Heart left ventricle (tissue), 16 donors: ENCODE measurements around the gene ZBTB21. TPM values are rescaled to one million over a fixed set of nuclear protein-coding genes. Genes with fewer than 3 reads are reported as not detected.

Source experiments
- ATAC-seq, 4 donors: fragments of 200-7000 bp; cut with Tn5 transposase; one replicate each; pipeline ENCODE4 v1.9.1; 2020 to 2022; ENCODE audit warnings: moderate library complexity in 4 of 4, mild to moderate bottlenecking in 3 of 4, moderate number of reproducible peaks in 1 of 4
- DNase-seq, 5 donors: peaks; one replicate each; pipeline ENCODE4 v3.0.0-alpha.2; 2020
- H3K27ac ChIP-seq, 12 donors: fragments of 200-600 bp; sonication (generic) in 4 of 12; one replicate each; pipeline versions ENCODE4 v1.5.0 to v1.8.0; 2016 to 2022; ENCODE audit warnings: mild to moderate bottlenecking in 2 of 12
- H3K27me3 ChIP-seq, 9 donors: fragments of 200-600 bp; sonication (generic) in 2 of 9; one replicate each; pipeline versions ENCODE4 v1.5.1 to v1.8.0; 2016 to 2022; ENCODE audit warnings: mild to moderate bottlenecking in 3 of 9
- H3K36me3 ChIP-seq, 9 donors: fragments of 200-600 bp; sonication (generic) in 2 of 9; one replicate each; pipeline versions ENCODE4 v1.5.0 to v1.8.0; 2018 to 2022; ENCODE audit warnings: mild to moderate bottlenecking in 2 of 9
- H3K4me1 ChIP-seq, 12 donors: fragments of 200-600 bp; sonication (generic) in 4 of 12; one replicate each; pipeline versions ENCODE4 v1.5.0 to v1.8.0; 2016 to 2022; ENCODE audit warnings: mild to moderate bottlenecking in 3 of 12
- H3K4me3 ChIP-seq, 12 donors: fragments of 200-600 bp; sonication (generic) in 4 of 12; one replicate each; pipeline versions ENCODE4 v1.5.0 to v1.8.0; 2017 to 2022; ENCODE audit warnings: mild to moderate bottlenecking in 9 of 12, moderate library complexity in 4 of 12
- H3K9me3 ChIP-seq, 12 donors: fragments of 200-600 bp; sonication (generic) in 4 of 12; one replicate each; pipeline versions ENCODE4 v1.5.0 to v1.8.0; 2016 to 2022; ENCODE audit warnings: mild to moderate bottlenecking in 1 of 12
- CTCF ChIP-seq, 12 donors: fragments of 200-600 bp; sonication (generic) in 4 of 12; IDR thresholded peaks; one replicate each; pipeline versions ENCODE4 v1.5.0 to v1.8.0; 2018 to 2022; ENCODE audit warnings: antibody characterized with exemption in 12 of 12, mild to moderate bottlenecking in 5 of 12
- POLR2A ChIP-seq, 2 donors: fragments of 450-650 bp; IDR thresholded peaks; one replicate each; pipeline ENCODE4 v1.6.1; 2017; ENCODE audit warnings: antibody characterized with exemption in 2 of 2, mild to moderate bottlenecking in 2 of 2, moderate library complexity in 2 of 2
- WGBS, 4 donors: extraction: QIAGEN DNeasy Blood & Tissue Kit in 2 of 4; methylation state at CpG; one replicate each; pipeline versions ENCODE4 v1.1.5 to v1.1.7; 2013 to 2018; 5-methylcytosine and 5-hydroxymethylcytosine counted together
- intact Hi-C, 10 donors: fragments of 100-400 bp; cut with DNase I; formaldehyde crosslinking; loops; one replicate each; pipeline versions ENCODE4 v1.11.1 to v1.14.2; 2022
- polyA plus RNA-seq, 2 donors: library from polyadenylated mRNA; stranded (reverse); fragments of 200-250 nt; gene quantifications; one replicate each; pipeline ENCODE4 v1.2.3, GENCODE V29; 2013
- total RNA-seq, 9 donors: library from RNA; depleted of rRNA in 2 of 9; stranded (reverse); fragments of >200 nt in 2 of 9; fragmentation: NEBNext Ultra II Directional in 3 of 9; extraction: Animal tissue kit (Norgen Biotek cat#: 25700) in 3 of 9; gene quantifications; one replicate each; pipeline versions ENCODE4 v1.1.0 to v1.2.4, GENCODE V29; 2016 to 2023
- donor health status: ischemic (EF 13 %, LVEDD 7.1; RV severe dilation, severe dysfunction).
- donor health status: healthy with polysubstance abuse.
- donor health status: DM: no; HTN: yes; CAD: no.
- donor health status: DM: no; HTN: no; CAD: no.
- donor health status: ischemic (EF 25% LVEDD 6.9; RV normal size, moderate dysfunction).
- donor health status: ischemic (EF 25% LVEDD 5.7; RV mildly dilated, moderate dysfunction).
- donor health status: healthy.
- donor health status: DM: yes; HTN: yes; CAD: no.
- donor health status: ischemic (EF 35%, LVEDD 5.7; RV mildly dilated, moderate dysfunction).
- donor health status: nonischemic (EF 11% LVEDD 7.7; RV severe dilation, severe dysfunction).
- donor health status: DM: yes; HTN: yes; CAD: no.
- donor health status: PGD.
- donor health status: ischemic (EF 29% LVEDD 5.4; RV normal size, mild dysfunction).
- donor health status: nonischemic (EF 23%, LVEDD 6.1; RV moderate dilation, normal function).

Gene ZBTB21
- total and polyA plus RNA-seq, 11 donors: 1.2 to 10.2 (median 6.1) TPM

DNA sequence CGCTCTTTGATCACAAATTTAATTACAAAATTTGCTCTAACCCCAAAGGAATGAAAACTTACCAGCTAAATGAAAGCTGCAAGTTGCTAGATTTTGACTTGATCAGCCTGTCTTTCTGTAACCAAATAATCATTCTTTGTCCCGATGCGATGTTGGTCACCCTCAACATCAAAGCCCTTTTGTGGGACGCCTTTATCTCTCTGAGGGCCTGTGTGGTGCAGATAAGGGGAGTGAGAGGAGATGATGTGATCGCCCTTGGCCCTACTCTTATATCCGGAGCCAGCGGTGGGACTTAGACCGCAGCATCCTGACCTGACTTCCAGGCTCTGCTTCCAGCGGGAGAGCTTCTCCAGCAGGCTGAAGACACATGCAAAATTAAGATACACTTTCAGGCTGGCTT, 41.6 kb upstream of the ZBTB21 start:
- Histone ChIP-seq H3K4me1 (peaks cover 0 to 23% (median 3%) of the 10 kb centered on the region in 12 donors), H3K36me3 (no peaks in the 10 kb centered on the region), H3K4me3 (no peak overlapping the region), H3K9me3 (no peaks in the 10 kb centered on the region), H3K27me3 (no peaks in the 10 kb centered on the region), H3K27ac (no peak overlapping the region)
- peak in 1 of 4 donors; percentile 41 for ATAC-seq
- 33 to 40% (median 37%) methylated on average over 9 of the region's 9 CpGs for WGBS, 4 donors
- intact Hi-C loops: no loop called here
- no peak for TF ChIP-seq CTCF (IDR thresholded peaks at IDR 0.05)
- no peak for TF ChIP-seq POLR2A (IDR thresholded peaks at IDR 0.05)
- DNase-seq: no peak

GRCh38 chr21:42049578-42050430, 39.6 kb upstream of the ZBTB21 start:
- H3K27ac ChIP-seq: no peak overlapping the region
- intact Hi-C loops: loop anchor here in 1 of 10 donors (10.0 kb wide), 1 partner anchor 55 kb away; no protein-coding TSS in a partner anchor

DNA sequence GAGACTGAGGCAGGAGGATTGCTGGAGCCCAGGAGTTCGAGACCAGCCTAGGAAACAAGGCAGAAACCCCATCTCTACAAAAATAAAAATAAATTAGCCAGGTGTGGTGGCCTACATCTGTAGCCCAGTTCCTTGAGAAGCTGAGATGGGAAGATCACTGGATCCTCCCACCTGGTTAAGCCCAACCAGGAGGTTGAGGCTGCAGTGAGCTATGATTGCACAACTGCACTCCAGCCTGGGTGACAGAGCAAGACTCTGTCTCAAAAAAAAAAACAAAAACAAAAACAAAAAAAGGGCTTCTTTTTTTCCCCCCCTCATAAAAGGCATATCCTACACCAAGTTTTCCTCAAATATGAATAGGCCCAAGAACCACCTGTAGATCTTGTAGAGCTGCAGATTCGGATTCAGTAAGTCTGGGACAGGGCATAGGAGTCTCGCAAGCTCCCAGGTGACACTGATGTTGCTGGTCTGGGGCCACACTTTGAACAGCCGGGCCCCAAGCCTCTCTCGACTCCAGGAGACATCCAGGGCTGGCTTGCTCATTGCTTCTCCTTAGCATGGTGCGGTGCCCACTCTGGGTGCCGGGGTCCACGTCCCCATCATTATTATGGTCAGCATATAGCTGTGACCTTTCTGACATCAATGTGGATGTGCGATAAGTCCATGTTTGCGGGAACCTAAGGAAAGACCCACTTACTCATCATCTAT, 38.9 kb upstream of the ZBTB21 start:
- no peak for ATAC-seq

More at GRCh38 chr21:42049578-42050430, 39.6 kb upstream of the ZBTB21 start:
- Histone ChIP-seq H3K4me3 (no peak overlapping the region), H3K4me1 (peaks cover 0 to 18% (median 2%) of the 10 kb centered on the region in 12 donors), H3K27me3 (no peaks in the 10 kb centered on the region), H3K36me3 (no peaks in the 10 kb centered on the region), H3K9me3 (no peaks in the 10 kb centered on the region)
- DNase-seq: no peak
- no peak for TF ChIP-seq CTCF (IDR thresholded peaks at IDR 0.05)
- WGBS, 4 donors: 90 to 95% (median 91%) methylated on average over 16 of the region's 16 CpGs
- no peak for ATAC-seq

More for the DNA sequence above, 38.9 kb upstream of the ZBTB21 start:
- Histone ChIP-seq H3K27ac (no peak overlapping the region), H3K27me3 (no peaks in the 10 kb centered on the region), H3K36me3 (no peaks in the 10 kb centered on the region), H3K9me3 (no peaks in the 10 kb centered on the region), H3K4me3 (no peak overlapping the region), H3K4me1 (peaks cover 0 to 18% (median 2%) of the 10 kb centered on the region in 12 donors)
- intact Hi-C loops: loop anchor here in 1 of 10 donors (10.0 kb wide), 1 partner anchor 56 kb away; no protein-coding TSS in a partner anchor
- no peak for DNase-seq
- WGBS, 4 donors: 97 to 99% (median 98%) methylated on average over 10 of the region's 10 CpGs
- TF ChIP-seq CTCF (IDR thresholded peaks at IDR 0.05) (no peak), POLR2A (IDR thresholded peaks at IDR 0.05) (no peak)
